Measurements from ENCODE around the gene SRSF7. TPM values are rescaled to one million over a fixed set of nuclear protein-coding genes. Genes with fewer than 3 reads are reported as not detected.

The SRSF7 gene
- total and polyA plus RNA-seq, 4 donors = 49.8 to 111 (median 65.2) TPM

DNA sequence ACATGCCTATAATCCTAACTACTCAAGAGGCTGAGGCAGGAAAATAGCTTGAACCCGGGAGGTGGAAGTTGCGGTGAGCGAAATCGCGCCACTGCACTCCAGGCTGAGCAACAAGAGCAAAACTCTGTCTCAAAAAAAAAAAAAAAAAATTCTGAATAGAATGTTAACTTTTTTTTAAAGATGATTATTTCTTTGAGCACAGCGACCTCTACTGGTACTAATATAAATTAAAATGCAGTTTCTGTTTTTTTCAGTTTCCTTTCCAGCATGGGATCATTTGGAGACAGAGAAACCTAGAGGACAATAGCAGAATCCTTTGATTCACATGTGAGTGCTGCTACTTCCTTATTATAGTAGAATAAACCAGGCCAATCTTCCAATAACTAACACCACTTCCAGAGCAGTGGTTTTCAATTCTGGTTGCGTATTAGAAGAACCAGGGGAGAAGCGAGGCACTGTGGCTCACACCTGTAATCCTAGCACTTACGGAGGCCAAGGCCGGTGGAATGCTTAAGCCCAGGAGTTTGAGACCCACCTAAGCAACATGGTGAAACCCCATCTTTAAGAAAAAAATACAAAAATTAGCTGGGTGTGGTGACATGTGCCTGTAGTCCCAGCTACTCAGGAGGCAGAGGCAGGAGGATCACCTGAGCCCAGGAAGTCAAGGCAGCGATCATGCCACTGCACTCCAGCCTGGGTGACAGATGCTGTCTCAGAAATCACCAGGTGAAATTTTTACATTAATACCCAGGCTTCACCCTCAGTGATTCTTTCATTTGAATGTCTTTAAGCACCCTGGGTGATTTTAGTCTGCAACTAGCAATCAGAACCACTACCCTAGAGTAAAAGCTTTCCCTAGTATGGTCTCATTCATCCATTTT, 10.1 kb downstream of the SRSF7 start:
- H3K9me3 ChIP-seq (ENCODE audit: control insufficient read depth in 4 of 4, low read length in 3 of 4) = no peaks in the 10 kb centered on the region
- peaks cover 2 to 38% (median 23%) of the 10 kb centered on the region in 4 donors for H3K4me1 ChIP-seq (ENCODE audit: control insufficient read depth in 4 of 4, insufficient read depth in 4 of 4, low read length in 3 of 4)
- TF ChIP-seq RAD21 (IDR thresholded peaks at IDR 0.05) (peak; percentile 77 to 88), TAF1 (conservative IDR thresholded peaks at IDR 0.05) (no peak)
- TF ChIP-seq, protein P1, sequence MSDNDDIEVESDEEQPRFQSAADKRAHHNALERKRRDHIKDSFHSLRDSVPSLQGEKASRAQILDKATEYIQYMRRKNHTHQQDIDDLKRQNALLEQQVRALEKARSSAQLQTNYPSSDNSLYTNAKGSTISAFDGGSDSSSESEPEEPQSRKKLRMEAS (IDR thresholded peaks at IDR 0.05) = no peak
- TF ChIP-seq, protein P2, sequence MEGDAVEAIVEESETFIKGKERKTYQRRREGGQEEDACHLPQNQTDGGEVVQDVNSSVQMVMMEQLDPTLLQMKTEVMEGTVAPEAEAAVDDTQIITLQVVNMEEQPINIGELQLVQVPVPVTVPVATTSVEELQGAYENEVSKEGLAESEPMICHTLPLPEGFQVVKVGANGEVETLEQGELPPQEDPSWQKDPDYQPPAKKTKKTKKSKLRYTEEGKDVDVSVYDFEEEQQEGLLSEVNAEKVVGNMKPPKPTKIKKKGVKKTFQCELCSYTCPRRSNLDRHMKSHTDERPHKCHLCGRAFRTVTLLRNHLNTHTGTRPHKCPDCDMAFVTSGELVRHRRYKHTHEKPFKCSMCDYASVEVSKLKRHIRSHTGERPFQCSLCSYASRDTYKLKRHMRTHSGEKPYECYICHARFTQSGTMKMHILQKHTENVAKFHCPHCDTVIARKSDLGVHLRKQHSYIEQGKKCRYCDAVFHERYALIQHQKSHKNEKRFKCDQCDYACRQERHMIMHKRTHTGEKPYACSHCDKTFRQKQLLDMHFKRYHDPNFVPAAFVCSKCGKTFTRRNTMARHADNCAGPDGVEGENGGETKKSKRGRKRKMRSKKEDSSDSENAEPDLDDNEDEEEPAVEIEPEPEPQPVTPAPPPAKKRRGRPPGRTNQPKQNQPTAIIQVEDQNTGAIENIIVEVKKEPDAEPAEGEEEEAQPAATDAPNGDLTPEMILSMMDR (IDR thresholded peaks at IDR 0.05; ENCODE audit: low read depth, low read length, missing input control) = peak; percentile 65
- TF ChIP-seq, protein P3, sequence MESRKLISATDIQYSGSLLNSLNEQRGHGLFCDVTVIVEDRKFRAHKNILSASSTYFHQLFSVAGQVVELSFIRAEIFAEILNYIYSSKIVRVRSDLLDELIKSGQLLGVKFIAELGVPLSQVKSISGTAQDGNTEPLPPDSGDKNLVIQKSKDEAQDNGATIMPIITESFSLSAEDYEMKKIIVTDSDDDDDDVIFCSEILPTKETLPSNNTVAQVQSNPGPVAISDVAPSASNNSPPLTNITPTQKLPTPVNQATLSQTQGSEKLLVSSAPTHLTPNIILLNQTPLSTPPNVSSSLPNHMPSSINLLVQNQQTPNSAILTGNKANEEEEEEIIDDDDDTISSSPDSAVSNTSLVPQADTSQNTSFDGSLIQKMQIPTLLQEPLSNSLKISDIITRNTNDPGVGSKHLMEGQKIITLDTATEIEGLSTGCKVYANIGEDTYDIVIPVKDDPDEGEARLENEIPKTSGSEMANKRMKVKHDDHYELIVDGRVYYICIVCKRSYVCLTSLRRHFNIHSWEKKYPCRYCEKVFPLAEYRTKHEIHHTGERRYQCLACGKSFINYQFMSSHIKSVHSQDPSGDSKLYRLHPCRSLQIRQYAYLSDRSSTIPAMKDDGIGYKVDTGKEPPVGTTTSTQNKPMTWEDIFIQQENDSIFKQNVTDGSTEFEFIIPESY (IDR thresholded peaks at IDR 0.05) = no peak
- peaks cover 4 to 37% (median 24%) of the 10 kb centered on the region in 4 donors for H3K36me3 ChIP-seq (ENCODE audit: control insufficient read depth in 4 of 4, insufficient read depth in 3 of 4, low read depth in 1 of 4, low read length in 3 of 4)
- H3K27ac ChIP-seq (ENCODE audit: low read depth in 1 of 2, low read length in 2 of 2) = no peak overlapping the region
- no peaks in the 10 kb centered on the region for H3K27me3 ChIP-seq (ENCODE audit: control insufficient read depth in 4 of 4, insufficient read depth in 4 of 4, low read length in 3 of 4)
- no peak overlapping the region for H3K4me3 ChIP-seq (ENCODE audit: low read depth in 1 of 3, low read length in 3 of 3)
- no peak for DNase-seq (ENCODE audit: low spot score)
- WGBS = 57% methylated on average over 11 of the region's 11 CpGs
- H3K9ac ChIP-seq (ENCODE audit: low read depth in 1 of 2, low read length in 2 of 2) = no peak overlapping the region

DNA sequence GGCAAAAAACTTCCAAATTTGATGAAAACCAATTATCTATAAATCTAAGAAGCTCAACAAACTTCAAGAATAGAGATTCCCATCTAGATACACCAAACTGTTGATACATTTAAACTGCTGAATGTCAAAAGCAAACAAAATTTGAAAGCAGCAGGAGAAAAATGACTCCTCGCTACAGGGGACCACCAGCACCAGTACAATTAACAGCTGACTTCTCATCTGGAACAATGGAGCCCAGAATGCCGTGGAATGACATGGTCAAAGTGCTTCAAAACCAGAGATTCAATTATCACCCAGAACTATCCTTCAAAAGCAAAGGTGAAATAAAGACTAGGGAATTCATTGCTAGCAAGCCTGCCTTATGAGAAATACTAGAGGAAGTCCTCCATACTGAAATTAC, 11.6 kb downstream of the SRSF7 start:
- H3K27me3 ChIP-seq (ENCODE audit: control insufficient read depth in 4 of 4, insufficient read depth in 4 of 4, low read length in 3 of 4) = no peaks in the 10 kb centered on the region
- WGBS = 96% methylated on average over 2 of the region's 2 CpGs
- H3K36me3 ChIP-seq (ENCODE audit: control insufficient read depth in 4 of 4, insufficient read depth in 3 of 4, low read depth in 1 of 4, low read length in 3 of 4) = peaks cover 2 to 22% (median 13%) of the 10 kb centered on the region in 4 donors
- H3K9ac ChIP-seq (ENCODE audit: low read depth in 1 of 2, low read length in 2 of 2) = no peak overlapping the region
- no peak for DNase-seq (ENCODE audit: low spot score)
- H3K4me3 ChIP-seq (ENCODE audit: low read depth in 1 of 3, low read length in 3 of 3) = no peak overlapping the region
- H3K4me1 ChIP-seq (ENCODE audit: control insufficient read depth in 4 of 4, insufficient read depth in 4 of 4, low read length in 3 of 4) = peaks cover 8 to 34% (median 23%) of the 10 kb centered on the region in 4 donors
- H3K27ac ChIP-seq (ENCODE audit: low read depth in 1 of 2, low read length in 2 of 2) = no peak overlapping the region
- TF ChIP-seq, protein P3 (IDR thresholded peaks at IDR 0.05) = no peak
- TF ChIP-seq, protein P1 (IDR thresholded peaks at IDR 0.05) = no peak
- no peak for TF ChIP-seq RXRA (IDR thresholded peaks at IDR 0.05)
- TF ChIP-seq, protein P4, sequence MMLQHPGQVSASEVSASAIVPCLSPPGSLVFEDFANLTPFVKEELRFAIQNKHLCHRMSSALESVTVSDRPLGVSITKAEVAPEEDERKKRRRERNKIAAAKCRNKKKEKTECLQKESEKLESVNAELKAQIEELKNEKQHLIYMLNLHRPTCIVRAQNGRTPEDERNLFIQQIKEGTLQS (IDR thresholded peaks at IDR 0.05) = no peak
- TF ChIP-seq GABPA (IDR thresholded peaks at IDR 0.05 in 1 of 2, conservative IDR thresholded peaks at IDR 0.05 in 1 of 2) = no peak
- TF ChIP-seq, protein P5, sequence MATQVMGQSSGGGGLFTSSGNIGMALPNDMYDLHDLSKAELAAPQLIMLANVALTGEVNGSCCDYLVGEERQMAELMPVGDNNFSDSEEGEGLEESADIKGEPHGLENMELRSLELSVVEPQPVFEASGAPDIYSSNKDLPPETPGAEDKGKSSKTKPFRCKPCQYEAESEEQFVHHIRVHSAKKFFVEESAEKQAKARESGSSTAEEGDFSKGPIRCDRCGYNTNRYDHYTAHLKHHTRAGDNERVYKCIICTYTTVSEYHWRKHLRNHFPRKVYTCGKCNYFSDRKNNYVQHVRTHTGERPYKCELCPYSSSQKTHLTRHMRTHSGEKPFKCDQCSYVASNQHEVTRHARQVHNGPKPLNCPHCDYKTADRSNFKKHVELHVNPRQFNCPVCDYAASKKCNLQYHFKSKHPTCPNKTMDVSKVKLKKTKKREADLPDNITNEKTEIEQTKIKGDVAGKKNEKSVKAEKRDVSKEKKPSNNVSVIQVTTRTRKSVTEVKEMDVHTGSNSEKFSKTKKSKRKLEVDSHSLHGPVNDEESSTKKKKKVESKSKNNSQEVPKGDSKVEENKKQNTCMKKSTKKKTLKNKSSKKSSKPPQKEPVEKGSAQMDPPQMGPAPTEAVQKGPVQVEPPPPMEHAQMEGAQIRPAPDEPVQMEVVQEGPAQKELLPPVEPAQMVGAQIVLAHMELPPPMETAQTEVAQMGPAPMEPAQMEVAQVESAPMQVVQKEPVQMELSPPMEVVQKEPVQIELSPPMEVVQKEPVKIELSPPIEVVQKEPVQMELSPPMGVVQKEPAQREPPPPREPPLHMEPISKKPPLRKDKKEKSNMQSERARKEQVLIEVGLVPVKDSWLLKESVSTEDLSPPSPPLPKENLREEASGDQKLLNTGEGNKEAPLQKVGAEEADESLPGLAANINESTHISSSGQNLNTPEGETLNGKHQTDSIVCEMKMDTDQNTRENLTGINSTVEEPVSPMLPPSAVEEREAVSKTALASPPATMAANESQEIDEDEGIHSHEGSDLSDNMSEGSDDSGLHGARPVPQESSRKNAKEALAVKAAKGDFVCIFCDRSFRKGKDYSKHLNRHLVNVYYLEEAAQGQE (IDR thresholded peaks at IDR 0.05) = no peak
- no peak for TF ChIP-seq HNF4A (conservative IDR thresholded peaks at IDR 0.05)
- TF ChIP-seq TAF1 (conservative IDR thresholded peaks at IDR 0.05) = no peak
- no peaks in the 10 kb centered on the region for H3K9me3 ChIP-seq (ENCODE audit: control insufficient read depth in 4 of 4, low read length in 3 of 4)
